Neural cell (in vitro differentiated cells): Measurements from ENCODE around the gene GPER1.

Experiments used
- MXI1 ChIP-seq: fragments of 450-650 bp; conservative IDR thresholded peaks from 2 replicates; pipeline ENCODE4 v1.6.1; 2014; ENCODE audit warnings: antibody characterized with exemption, mild to moderate bottlenecking; ENCODE audit not compliant: poor library complexity, severe bottlenecking
- POLR2AphosphoS5 ChIP-seq: IDR thresholded peaks from 2 replicates; pipeline ENCODE4 v1.6.1; 2012
- TAF1 ChIP-seq: IDR thresholded peaks from 2 replicates; pipeline ENCODE4 v1.6.1; 2012; ENCODE audit warnings: low read depth
- TF ChIP-seq, protein P1 (sequence below): fragments of 450-650 bp; IDR thresholded peaks from 2 replicates; pipeline ENCODE4 v1.5.1; 2014; ENCODE audit warnings: antibody characterized with exemption, mild to moderate bottlenecking, moderate library complexity; ENCODE audit not compliant: poor library complexity, severe bottlenecking
- TF ChIP-seq, protein P2 (sequence below): IDR thresholded peaks from 2 replicates; pipeline ENCODE4 v1.6.1; 2012; ENCODE audit warnings: borderline replicate concordance

DNA sequence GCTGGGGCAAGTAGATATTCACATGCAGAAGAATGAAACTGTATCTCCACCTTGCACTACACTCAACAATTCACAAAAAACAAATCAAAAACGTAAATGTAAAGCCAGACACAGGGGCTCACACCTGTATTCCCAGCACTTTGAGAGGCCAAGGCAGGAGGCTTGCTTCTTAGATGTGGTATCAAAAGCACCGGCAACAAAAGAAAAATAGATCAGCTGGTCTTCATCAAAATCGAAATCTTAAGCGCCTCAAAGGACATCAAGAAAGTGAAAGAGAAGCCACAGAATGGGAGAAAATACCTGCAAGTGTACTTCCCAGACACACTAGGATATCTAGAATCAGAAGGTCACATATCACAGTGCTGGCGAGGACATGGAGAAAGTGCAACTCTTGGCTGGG lies 31.3 kb downstream of the GPER1 start:
- TF ChIP-seq POLR2AphosphoS5, result no peak
- TF ChIP-seq, protein P1, sequence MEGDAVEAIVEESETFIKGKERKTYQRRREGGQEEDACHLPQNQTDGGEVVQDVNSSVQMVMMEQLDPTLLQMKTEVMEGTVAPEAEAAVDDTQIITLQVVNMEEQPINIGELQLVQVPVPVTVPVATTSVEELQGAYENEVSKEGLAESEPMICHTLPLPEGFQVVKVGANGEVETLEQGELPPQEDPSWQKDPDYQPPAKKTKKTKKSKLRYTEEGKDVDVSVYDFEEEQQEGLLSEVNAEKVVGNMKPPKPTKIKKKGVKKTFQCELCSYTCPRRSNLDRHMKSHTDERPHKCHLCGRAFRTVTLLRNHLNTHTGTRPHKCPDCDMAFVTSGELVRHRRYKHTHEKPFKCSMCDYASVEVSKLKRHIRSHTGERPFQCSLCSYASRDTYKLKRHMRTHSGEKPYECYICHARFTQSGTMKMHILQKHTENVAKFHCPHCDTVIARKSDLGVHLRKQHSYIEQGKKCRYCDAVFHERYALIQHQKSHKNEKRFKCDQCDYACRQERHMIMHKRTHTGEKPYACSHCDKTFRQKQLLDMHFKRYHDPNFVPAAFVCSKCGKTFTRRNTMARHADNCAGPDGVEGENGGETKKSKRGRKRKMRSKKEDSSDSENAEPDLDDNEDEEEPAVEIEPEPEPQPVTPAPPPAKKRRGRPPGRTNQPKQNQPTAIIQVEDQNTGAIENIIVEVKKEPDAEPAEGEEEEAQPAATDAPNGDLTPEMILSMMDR, result no peak
- no peak for TF ChIP-seq MXI1
- no peak for TF ChIP-seq TAF1
- TF ChIP-seq, protein P2, sequence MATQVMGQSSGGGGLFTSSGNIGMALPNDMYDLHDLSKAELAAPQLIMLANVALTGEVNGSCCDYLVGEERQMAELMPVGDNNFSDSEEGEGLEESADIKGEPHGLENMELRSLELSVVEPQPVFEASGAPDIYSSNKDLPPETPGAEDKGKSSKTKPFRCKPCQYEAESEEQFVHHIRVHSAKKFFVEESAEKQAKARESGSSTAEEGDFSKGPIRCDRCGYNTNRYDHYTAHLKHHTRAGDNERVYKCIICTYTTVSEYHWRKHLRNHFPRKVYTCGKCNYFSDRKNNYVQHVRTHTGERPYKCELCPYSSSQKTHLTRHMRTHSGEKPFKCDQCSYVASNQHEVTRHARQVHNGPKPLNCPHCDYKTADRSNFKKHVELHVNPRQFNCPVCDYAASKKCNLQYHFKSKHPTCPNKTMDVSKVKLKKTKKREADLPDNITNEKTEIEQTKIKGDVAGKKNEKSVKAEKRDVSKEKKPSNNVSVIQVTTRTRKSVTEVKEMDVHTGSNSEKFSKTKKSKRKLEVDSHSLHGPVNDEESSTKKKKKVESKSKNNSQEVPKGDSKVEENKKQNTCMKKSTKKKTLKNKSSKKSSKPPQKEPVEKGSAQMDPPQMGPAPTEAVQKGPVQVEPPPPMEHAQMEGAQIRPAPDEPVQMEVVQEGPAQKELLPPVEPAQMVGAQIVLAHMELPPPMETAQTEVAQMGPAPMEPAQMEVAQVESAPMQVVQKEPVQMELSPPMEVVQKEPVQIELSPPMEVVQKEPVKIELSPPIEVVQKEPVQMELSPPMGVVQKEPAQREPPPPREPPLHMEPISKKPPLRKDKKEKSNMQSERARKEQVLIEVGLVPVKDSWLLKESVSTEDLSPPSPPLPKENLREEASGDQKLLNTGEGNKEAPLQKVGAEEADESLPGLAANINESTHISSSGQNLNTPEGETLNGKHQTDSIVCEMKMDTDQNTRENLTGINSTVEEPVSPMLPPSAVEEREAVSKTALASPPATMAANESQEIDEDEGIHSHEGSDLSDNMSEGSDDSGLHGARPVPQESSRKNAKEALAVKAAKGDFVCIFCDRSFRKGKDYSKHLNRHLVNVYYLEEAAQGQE, result no peak
